H1 (cell line): ENCODE measurements around the gene PSMD5. TPM values are rescaled to one million over a fixed set of nuclear protein-coding genes. Genes with fewer than 3 reads are reported as not detected.

Experiments
- SIRT6 ChIP-seq: IDR thresholded peaks from one replicate; pipeline ENCODE4 v1.7.1; 2012; ENCODE audit warnings: low read length, inconsistent platforms
- SUZ12 ChIP-seq: fragments of 200-600 bp; sonication (generic); IDR thresholded peaks from 2 replicates; pipeline ENCODE4 v1.6.1; 2012; ENCODE audit warnings: mild to moderate bottlenecking, inconsistent platforms, low read length, moderate library complexity, mixed read lengths
- polyA plus RNA-seq, 7 experiments: library from polyadenylated mRNA; depleted of rRNA in 3 of 7; stranded (reverse) in 5 of 7; unstranded in 2 of 7; fragments of >200 nt in 5 of 7; fragments of 200-250 nt in 2 of 7; gene quantifications; 1 replicate in 5 of 7; 2 replicates in 1 of 7; 4 replicates in 1 of 7; pipeline versions ENCODE4 v1.2.1 to v1.2.3, GENCODE V29; 2011 to 2013; ENCODE audit warnings: missing spikeins in 2 of 7, mixed read lengths in 2 of 7
- total RNA-seq: library from RNA; stranded (reverse); fragmentation: NEBNext Ultra II Directional; extraction: Animal tissue kit (Norgen Biotek cat#: 25700); gene quantifications from 2 replicates; pipeline ENCODE4 v1.2.1, GENCODE V29; 2021

Gene PSMD5
- total and polyA plus RNA-seq, 2 of the 8 experiments (the other 6 are each of a cell fraction or from before 2014, with no cell fraction given): 19.2 to 30.5 TPM

DNA sequence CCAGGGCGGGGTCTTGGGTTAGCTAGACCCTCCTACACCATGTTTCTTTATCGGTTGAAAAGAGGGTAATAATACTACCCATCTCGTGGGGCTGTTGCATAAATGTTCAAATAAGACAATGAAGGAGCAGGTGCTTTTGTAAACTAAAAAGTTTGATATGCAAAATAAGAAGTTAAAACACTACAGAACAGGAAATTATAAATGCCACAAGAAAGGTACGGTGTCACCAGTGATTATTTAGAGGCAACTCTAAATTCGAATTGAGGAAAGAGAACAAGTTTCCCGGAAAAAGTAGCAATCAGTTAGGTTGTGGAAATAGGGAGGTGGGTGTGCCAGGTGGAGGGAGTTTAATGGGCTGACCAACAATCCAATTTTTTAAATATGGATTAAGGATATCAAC is 36.7 kb upstream of the PSMD5 start (continued):
- TF ChIP-seq SUZ12 (no peak), SIRT6 (no peak)
